ENCODE data around the gene RPL29. TPM values are rescaled to one million over a fixed set of nuclear protein-coding genes. Genes with fewer than 3 reads are reported as not detected.
A peak's percentile ranks its signal among the peaks of the same experiment; 100 is the strongest.

The RPL29 gene
- total and polyA plus RNA-seq, 4 donors = 617 to 2,218 (median 1,156) TPM

- WGBS, 2 donors = 8 to 11% methylated on average over 10 to 11 of the region's 11 CpGs
- H3K36me3 ChIP-seq (ENCODE audit: control insufficient read depth in 1 of 2, insufficient read depth in 2 of 2, low read length in 1 of 2) = no peaks in the 10 kb centered on the region
- no peak for DNase-seq
- peak overlapping the region in 1 of 2 donors; percentile 83 for H3K27ac ChIP-seq (ENCODE audit: low read depth in 1 of 2, low read length in 2 of 2)
- H3K4me3 ChIP-seq (ENCODE audit: low read length in 2 of 2) = peak overlapping the region; percentile 59 to 88
- H3K9me3 ChIP-seq (ENCODE audit: control insufficient read depth, low read length) = no peaks in the 10 kb centered on the region
- H3K4me1 ChIP-seq (ENCODE audit: control insufficient read depth in 1 of 2, insufficient read depth in 2 of 2, low read length in 2 of 2) = peaks cover 0 to 2% of the 10 kb centered on the region in 2 donors
- intact Hi-C loops (cut with DNase I) = no loop called here
- no peak for ATAC-seq (ENCODE audit: low FRiP score)
- H3K27me3 ChIP-seq (ENCODE audit: control insufficient read depth in 1 of 2, insufficient read depth in 2 of 2, low read length in 1 of 2) = no peaks in the 10 kb centered on the region
Measured at GRCh38 chr3:51968170-51968775, 27.4 kb downstream of the RPL29 start.

GRCh38 chr3:51967384-51968169 is 28.1 kb downstream of the RPL29 start, which contains the start of gene PCBP4:
TSS of gene PCBP4 (minus strand) at chr3:51967454. CDS start at chr3:51961240, 6,214 bp downstream.
- 0 to 1% methylated on average over 51 to 90 of the region's 90 CpGs for WGBS, 2 donors
- Histone ChIP-seq H3K9me3 (ENCODE audit: control insufficient read depth, low read length) (no peaks in the 10 kb centered on the region), H3K27ac (ENCODE audit: low read depth in 1 of 2, low read length in 2 of 2) (peak within 1 kb of the TSS; percentile 62 to 83), H3K4me3 (ENCODE audit: low read length in 2 of 2) (peak within 1 kb of the TSS; percentile 59 to 88), H3K4me1 (ENCODE audit: control insufficient read depth in 1 of 2, insufficient read depth in 2 of 2, low read length in 2 of 2) (peaks cover 0 to 2% of the 10 kb centered on the region in 2 donors), H3K27me3 (ENCODE audit: control insufficient read depth in 1 of 2, insufficient read depth in 2 of 2, low read length in 1 of 2) (no peaks in the 10 kb centered on the region), H3K36me3 (ENCODE audit: control insufficient read depth in 1 of 2, insufficient read depth in 2 of 2, low read length in 1 of 2) (no peaks in the 10 kb centered on the region)
- ATAC-seq (ENCODE audit: low FRiP score) (peak; percentile 65), DNase-seq (peak; percentile 76 to 90)
- intact Hi-C loops (cut with DNase I) = no loop called here

DNA sequence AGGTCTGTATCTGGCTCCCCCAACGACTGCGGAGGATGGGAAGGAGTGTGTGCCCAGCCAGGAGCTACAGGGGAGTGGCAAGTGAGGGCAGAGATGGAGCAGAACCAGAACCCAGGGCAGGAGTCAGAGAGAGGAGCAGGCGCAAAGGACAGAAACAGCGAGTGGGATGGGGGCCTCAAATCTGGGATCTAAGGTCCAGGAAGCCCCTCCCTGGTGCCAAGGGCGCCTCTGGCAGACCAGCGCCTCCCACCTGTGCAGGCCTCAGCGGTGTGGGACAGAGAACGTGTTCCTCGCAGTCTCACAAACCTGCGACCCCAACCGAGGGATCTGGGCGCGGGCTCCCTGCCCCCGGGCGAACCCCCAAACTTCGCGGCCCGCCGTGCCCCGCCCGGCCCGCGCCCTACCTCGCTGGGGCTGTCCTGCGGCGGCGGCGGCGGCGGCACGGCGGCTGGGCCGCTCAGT is 28.7 kb downstream of the RPL29 start:
- WGBS, 2 donors = 1 to 2% methylated on average over 32 to 33 of the region's 33 CpGs
- ATAC-seq (ENCODE audit: low FRiP score) = no peak

DNA sequence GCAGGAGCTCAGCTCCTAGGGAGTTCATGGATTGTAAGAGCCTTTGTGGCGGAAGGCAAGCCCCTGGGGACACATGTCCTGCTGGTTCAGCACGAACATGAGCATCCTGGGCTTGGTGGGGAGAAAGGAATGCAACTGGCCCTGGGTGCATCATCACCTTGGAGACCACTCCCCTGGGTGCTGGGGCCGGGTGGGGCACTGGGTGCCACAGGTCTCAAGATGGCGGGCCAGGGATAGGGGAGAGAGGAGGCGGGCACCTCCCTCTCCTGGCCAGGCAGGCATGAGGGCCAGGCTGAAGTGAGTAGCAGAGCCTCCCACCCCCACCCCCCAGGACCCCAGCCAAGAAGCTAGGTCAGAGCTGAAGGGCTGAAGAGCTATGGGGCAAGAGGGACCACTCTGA is 29.2 kb downstream of the RPL29 start:
- DNase-seq = no peak
- Histone ChIP-seq H3K27me3 (ENCODE audit: control insufficient read depth in 1 of 2, insufficient read depth in 2 of 2, low read length in 1 of 2) (no peaks in the 10 kb centered on the region), H3K4me1 (ENCODE audit: control insufficient read depth in 1 of 2, insufficient read depth in 2 of 2, low read length in 2 of 2) (peaks cover 0 to 2% of the 10 kb centered on the region in 2 donors), H3K36me3 (ENCODE audit: control insufficient read depth in 1 of 2, insufficient read depth in 2 of 2, low read length in 1 of 2) (no peaks in the 10 kb centered on the region), H3K9me3 (ENCODE audit: control insufficient read depth, low read length) (no peaks in the 10 kb centered on the region), H3K4me3 (ENCODE audit: low read length in 2 of 2) (peak overlapping the region; percentile 59 to 68), H3K27ac (ENCODE audit: low read depth in 1 of 2, low read length in 2 of 2) (peak overlapping the region in 1 of 2 donors; percentile 65)
- intact Hi-C loops (cut with DNase I) = no loop called here
- no peak for ATAC-seq (ENCODE audit: low FRiP score)
- 29 to 37% methylated on average over 3 to 5 of the region's 5 CpGs for WGBS, 2 donors

More for the DNA sequence above, 28.7 kb downstream of the RPL29 start:
- DNase-seq = no peak
- Histone ChIP-seq H3K36me3 (ENCODE audit: control insufficient read depth in 1 of 2, insufficient read depth in 2 of 2, low read length in 1 of 2) (no peaks in the 10 kb centered on the region), H3K27ac (ENCODE audit: low read depth in 1 of 2, low read length in 2 of 2) (peak overlapping the region in 1 of 2 donors; percentile 65), H3K4me1 (ENCODE audit: control insufficient read depth in 1 of 2, insufficient read depth in 2 of 2, low read length in 2 of 2) (peaks cover 0 to 2% of the 10 kb centered on the region in 2 donors), H3K9me3 (ENCODE audit: control insufficient read depth, low read length) (no peaks in the 10 kb centered on the region), H3K27me3 (ENCODE audit: control insufficient read depth in 1 of 2, insufficient read depth in 2 of 2, low read length in 1 of 2) (no peaks in the 10 kb centered on the region), H3K4me3 (ENCODE audit: low read length in 2 of 2) (peak overlapping the region; percentile 59 to 68)
- intact Hi-C loops (cut with DNase I) = no loop called here

DNA sequence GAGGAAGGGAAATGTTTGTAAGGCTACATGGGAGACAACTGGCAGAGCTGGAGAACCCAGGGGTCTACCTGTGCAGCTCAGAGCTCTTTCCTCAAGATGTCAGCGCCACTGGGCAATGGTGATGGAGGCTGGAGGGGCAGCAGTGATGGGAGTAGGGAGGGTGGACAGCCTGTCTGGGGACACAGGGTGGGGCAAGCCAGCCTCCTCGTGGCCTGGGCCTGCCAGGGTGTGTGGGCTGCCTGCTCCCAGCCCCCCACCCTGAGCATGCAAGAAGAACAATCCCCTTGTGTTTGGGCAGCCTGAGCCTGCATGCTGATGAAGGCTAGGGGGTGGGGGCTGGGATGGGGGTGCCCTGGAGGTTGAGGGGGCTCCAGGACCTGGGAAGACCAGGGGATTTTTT is 29.7 kb downstream of the RPL29 start:
- no peak overlapping the region for H3K27ac ChIP-seq (ENCODE audit: low read depth in 1 of 2, low read length in 2 of 2)
- intact Hi-C loops (cut with DNase I) = no loop called here
- no peaks in the 10 kb centered on the region for H3K27me3 ChIP-seq (ENCODE audit: control insufficient read depth in 1 of 2, insufficient read depth in 2 of 2, low read length in 1 of 2)
- H3K9me3 ChIP-seq (ENCODE audit: control insufficient read depth, low read length) = no peaks in the 10 kb centered on the region
- H3K4me3 ChIP-seq (ENCODE audit: low read length in 2 of 2) = no peak overlapping the region
- DNase-seq (no peak), ATAC-seq (ENCODE audit: low FRiP score) (no peak)
- 63% methylated on average over 2 of the region's 2 CpGs for WGBS, 2 donors
- H3K4me1 ChIP-seq (ENCODE audit: control insufficient read depth in 1 of 2, insufficient read depth in 2 of 2, low read length in 2 of 2) = peaks cover 0 to 2% of the 10 kb centered on the region in 2 donors
- no peaks in the 10 kb centered on the region for H3K36me3 ChIP-seq (ENCODE audit: control insufficient read depth in 1 of 2, insufficient read depth in 2 of 2, low read length in 1 of 2)

DNA sequence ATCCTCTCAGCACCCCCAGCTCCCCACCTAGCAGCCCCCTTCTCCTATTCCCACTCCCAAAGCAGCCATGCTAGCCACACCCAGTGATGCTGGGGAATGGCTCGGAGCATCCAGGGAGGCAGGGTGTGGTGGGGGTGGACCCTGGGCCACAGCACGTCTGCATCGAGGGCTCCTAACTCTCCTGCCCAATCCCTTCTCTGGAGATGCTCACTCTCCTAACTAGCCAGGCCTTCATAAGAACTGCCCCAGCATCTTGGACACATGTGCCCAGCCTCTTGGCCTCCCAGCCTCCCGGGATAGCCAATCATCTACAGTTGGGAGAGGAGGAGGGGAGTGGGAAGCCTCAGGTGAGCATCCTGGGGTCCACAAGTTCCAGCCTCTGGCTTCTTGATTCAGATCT is 31.2 kb downstream of the RPL29 start:
- no peak overlapping the region for H3K27ac ChIP-seq (ENCODE audit: low read depth in 1 of 2, low read length in 2 of 2)
- H3K36me3 ChIP-seq (ENCODE audit: control insufficient read depth in 1 of 2, insufficient read depth in 2 of 2, low read length in 1 of 2) = no peaks in the 10 kb centered on the region
- intact Hi-C loops (cut with DNase I) = no loop called here
- no peak for DNase-seq
- no peaks in the 10 kb centered on the region for H3K27me3 ChIP-seq (ENCODE audit: control insufficient read depth in 1 of 2, insufficient read depth in 2 of 2, low read length in 1 of 2)
- no peak overlapping the region for H3K4me3 ChIP-seq (ENCODE audit: low read length in 2 of 2)
- H3K9me3 ChIP-seq (ENCODE audit: control insufficient read depth, low read length) = no peaks in the 10 kb centered on the region
- H3K4me1 ChIP-seq (ENCODE audit: control insufficient read depth in 1 of 2, insufficient read depth in 2 of 2, low read length in 2 of 2) = peaks cover 0 to 2% of the 10 kb centered on the region in 2 donors
- 62 to 74% methylated on average over 4 of the region's 4 CpGs for WGBS, 2 donors
- ATAC-seq (ENCODE audit: low FRiP score) = no peak

GRCh38 chr3:51963951-51964451 is 31.7 kb downstream of the RPL29 start:
- WGBS, 2 donors = 50 to 69% methylated on average over 11 to 12 of the region's 12 CpGs
- Histone ChIP-seq H3K9me3 (ENCODE audit: control insufficient read depth, low read length) (no peaks in the 10 kb centered on the region), H3K27me3 (ENCODE audit: control insufficient read depth in 1 of 2, insufficient read depth in 2 of 2, low read length in 1 of 2) (no peaks in the 10 kb centered on the region), H3K4me3 (ENCODE audit: low read length in 2 of 2) (no peak overlapping the region), H3K36me3 (ENCODE audit: control insufficient read depth in 1 of 2, insufficient read depth in 2 of 2, low read length in 1 of 2) (no peaks in the 10 kb centered on the region), H3K4me1 (ENCODE audit: control insufficient read depth in 1 of 2, insufficient read depth in 2 of 2, low read length in 2 of 2) (peaks cover 0 to 2% of the 10 kb centered on the region in 2 donors), H3K27ac (ENCODE audit: low read depth in 1 of 2, low read length in 2 of 2) (no peak overlapping the region)
- intact Hi-C loops (cut with DNase I) = no loop called here
- no peak for DNase-seq
- no peak for ATAC-seq (ENCODE audit: low FRiP score)

GRCh38 chr3:51962854-51963530 is 32.7 kb downstream of the RPL29 start:
- WGBS, 2 donors = 65 to 66% methylated on average over 6 of the region's 6 CpGs
- Histone ChIP-seq H3K9me3 (ENCODE audit: control insufficient read depth, low read length) (no peaks in the 10 kb centered on the region), H3K27ac (ENCODE audit: low read depth in 1 of 2, low read length in 2 of 2) (no peak overlapping the region), H3K4me1 (ENCODE audit: control insufficient read depth in 1 of 2, insufficient read depth in 2 of 2, low read length in 2 of 2) (peaks cover 0 to 2% of the 10 kb centered on the region in 2 donors), H3K4me3 (ENCODE audit: low read length in 2 of 2) (no peak overlapping the region), H3K27me3 (ENCODE audit: control insufficient read depth in 1 of 2, insufficient read depth in 2 of 2, low read length in 1 of 2) (no peaks in the 10 kb centered on the region), H3K36me3 (ENCODE audit: control insufficient read depth in 1 of 2, insufficient read depth in 2 of 2, low read length in 1 of 2) (no peaks in the 10 kb centered on the region)
- no peak for ATAC-seq (ENCODE audit: low FRiP score)
- intact Hi-C loops (cut with DNase I) = no loop called here
- peak; percentile 45 to 68 for DNase-seq

Data from aorta (tissue), 5 donors.